Panc1 (cell line): Measurements from ENCODE around the gene OTOA.

Source experiments
- CTCF ChIP-seq: fragments of 450-650 bp; IDR thresholded peaks from 2 replicates; pipeline ENCODE4 v1.5.1; 2017; ENCODE audit warnings: mild to moderate bottlenecking
- SIN3A ChIP-seq: IDR thresholded peaks from 2 replicates; pipeline ENCODE4 v1.6.1; 2012; ENCODE audit warnings: low read depth, mild to moderate bottlenecking, low read length, moderate library complexity, borderline replicate concordance; ENCODE audit not compliant: insufficient read depth

GRCh38 chr16:21720533-21720932 lies 56.8 kb downstream of the OTOA start:
- TF ChIP-seq CTCF (no peak), SIN3A (no peak)
